Transverse colon (tissue), 3 donors: Measurements from ENCODE around the gene C2orf92.

Experiments used
- CTCF ChIP-seq, 5 experiments: fragments of 200-600 bp in 3 of 5; fragments of 450-650 bp in 2 of 5; sonication (generic) in 3 of 5; IDR thresholded peaks; 1 replicate in 2 of 5; 2 replicates in 3 of 5; pipeline ENCODE4 v1.5.1; 2016 to 2017; ENCODE audit warnings: antibody characterized with exemption in 5 of 5, inconsistent platforms in 3 of 5, mild to moderate bottlenecking in 2 of 5, moderate library complexity in 1 of 5
- EP300 ChIP-seq: sonication (generic); formaldehyde crosslinking; IDR thresholded peaks from one replicate; pipeline ENCODE4 v1.6.1; 2017; ENCODE audit warnings: antibody characterized with exemption, low read depth
- POLR2A ChIP-seq: fragments of 450-650 bp; IDR thresholded peaks from one replicate; pipeline ENCODE4 v1.6.1; 2016; ENCODE audit warnings: antibody characterized with exemption, mild to moderate bottlenecking, moderate library complexity

GRCh38 chr2:97737421-97738178 is 68.1 kb downstream of the C2orf92 start:
- TF ChIP-seq CTCF (IDR thresholded peaks at IDR 0.05): no peak
- no peak for TF ChIP-seq EP300
- no peak for TF ChIP-seq POLR2A
